Measurements from ENCODE around the gene USP48. TPM values are rescaled to one million over a fixed set of nuclear protein-coding genes. Genes with fewer than 3 reads are reported as not detected.

Gene USP48
- total and polyA plus RNA-seq, 2 of the 13 experiments (the other 11 are each of a cell fraction or from before 2014, with no cell fraction given) = 30.4 to 30.7 TPM

DNA sequence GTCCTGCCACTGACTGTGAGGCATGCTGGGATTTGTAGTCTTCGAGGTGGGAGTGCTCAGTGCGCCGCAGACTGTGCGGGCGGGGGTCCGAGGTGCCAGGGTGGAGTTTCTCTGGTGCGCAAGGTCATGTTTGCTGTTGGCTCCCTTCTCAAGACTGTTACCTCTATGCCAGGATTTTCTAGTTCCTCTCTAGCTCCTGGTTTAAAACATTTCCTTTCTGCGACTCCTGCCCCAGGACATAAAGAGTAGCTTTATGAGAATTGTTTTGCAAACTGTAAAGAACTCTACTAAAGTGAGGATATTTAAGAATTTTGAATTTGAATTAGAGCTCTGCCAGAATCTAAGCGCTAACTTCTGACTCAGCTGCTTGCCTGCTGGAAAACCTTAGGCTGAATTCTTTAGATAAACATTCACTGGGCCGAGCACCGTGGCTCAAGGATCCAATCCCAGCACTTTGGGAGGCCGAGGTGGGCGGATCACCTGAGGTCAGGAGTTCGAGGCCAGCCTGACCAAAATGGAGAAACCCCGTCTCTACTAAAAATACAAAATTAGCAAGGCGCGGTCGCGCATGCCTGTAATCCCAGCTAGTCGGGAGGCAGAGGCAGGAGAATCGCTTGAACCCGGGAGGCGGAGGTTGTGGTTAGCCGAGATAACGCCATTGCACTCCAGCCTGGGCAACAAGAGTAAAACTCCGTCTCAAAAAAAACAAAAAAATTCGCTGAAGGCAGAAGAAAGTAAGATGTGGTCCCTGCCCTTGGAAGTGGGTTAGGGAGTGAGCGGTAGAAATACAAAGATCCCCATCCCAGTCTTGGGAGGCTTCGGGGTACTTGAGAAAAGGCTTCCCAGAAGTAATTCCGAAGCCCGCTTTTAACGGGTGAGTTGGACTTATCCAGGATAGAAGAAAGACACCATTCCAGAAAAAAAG lies 992 bp upstream of the USP48 start (continued):
- TF ChIP-seq ZFP82 (CRISPR knock-in tag; IDR thresholded peaks at IDR 0.05; ENCODE audit: borderline replicate concordance) (peak; percentile 17; the same call in 1 of the 2 replicates), ELF3 (CRISPR knock-in tag; IDR thresholded peaks at IDR 0.05) (peak; percentile 4; the same call in 1 of the 2 replicates), STAG1 (CRISPR knock-in tag; IDR thresholded peaks at IDR 0.05) (no peak), ZNF335 (CRISPR knock-in tag; IDR thresholded peaks at IDR 0.05) (no peak; the same call in 1 of the 2 replicates), RARA (CRISPR knock-in tag; IDR thresholded peaks at IDR 0.05) (0 out of 2 replicates have a peak, but pooled peaks have one; percentile 20), ETV5 (CRISPR knock-in tag; IDR thresholded peaks at IDR 0.05; ENCODE audit: borderline replicate concordance) (no peak; the same call in 1 of the 2 replicates), SKI (IDR thresholded peaks at IDR 0.05; ENCODE audit: partially characterized antibody) (no peak), TBL1XR1 (IDR thresholded peaks at IDR 0.05; ENCODE audit: borderline replicate concordance, low read length, partially characterized antibody) (peak; percentile 63), RAD51 (IDR thresholded peaks at IDR 0.05; ENCODE audit: borderline replicate concordance) (no peak), ZNF12 (CRISPR knock-in tag; IDR thresholded peaks at IDR 0.05) (no peak), ZNF605 (CRISPR knock-in tag; IDR thresholded peaks at IDR 0.05) (peak; percentile 95), CHCHD3 (CRISPR knock-in tag; IDR thresholded peaks at IDR 0.05) (no peak), KDM1A (CRISPR knock-in tag; IDR thresholded peaks at IDR 0.05) (peak; percentile 57; the same call in 1 of the 2 replicates), ZBTB3 (CRISPR knock-in tag; IDR thresholded peaks at IDR 0.05; ENCODE audit: borderline replicate concordance, low read depth) (no peak), ZNF589 (CRISPR knock-in tag; conservative IDR thresholded peaks at IDR 0.05) (0 out of 2 replicates have a peak, but pooled peaks have one; percentile 23), GATAD2A (CRISPR knock-in tag; IDR thresholded peaks at IDR 0.05) (peak; percentile 66; the same call in 1 of the 2 replicates), ZNF552 (CRISPR knock-in tag; IDR thresholded peaks at IDR 0.05; ENCODE audit: borderline replicate concordance) (no peak; the same call in 1 of the 2 replicates), CHD2 (IDR thresholded peaks at IDR 0.05; ENCODE audit: low read depth, low read length) (peak; percentile 68; the same call in 1 of the 2 replicates), ZFP36L2 (CRISPR knock-in tag; IDR thresholded peaks at IDR 0.05) (no peak), CREM (IDR thresholded peaks at IDR 0.05) (no peak; the same call in 1 of the 2 replicates), CREM (CRISPR knock-in tag; IDR thresholded peaks at IDR 0.05) (no peak), ZMYM3 (CRISPR knock-in tag; IDR thresholded peaks at IDR 0.05) (peak; percentile 58; the same call in 1 of the 2 replicates)
- TF ChIP-seq, protein P1, sequence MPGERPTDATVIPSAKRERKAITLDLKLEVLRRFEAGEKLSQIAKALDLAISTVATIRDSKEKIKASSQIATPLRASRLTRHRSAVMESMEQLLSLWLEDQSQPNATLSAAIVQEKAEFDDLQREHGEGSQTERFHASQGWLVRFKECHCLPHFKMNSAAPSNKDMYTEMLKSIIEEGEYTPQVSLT (CRISPR knock-in tag; IDR thresholded peaks at IDR 0.05; ENCODE audit: borderline replicate concordance, low read depth) = 0 out of 2 replicates have a peak, but pooled peaks have one; percentile 52
- TF ChIP-seq, protein P2, sequence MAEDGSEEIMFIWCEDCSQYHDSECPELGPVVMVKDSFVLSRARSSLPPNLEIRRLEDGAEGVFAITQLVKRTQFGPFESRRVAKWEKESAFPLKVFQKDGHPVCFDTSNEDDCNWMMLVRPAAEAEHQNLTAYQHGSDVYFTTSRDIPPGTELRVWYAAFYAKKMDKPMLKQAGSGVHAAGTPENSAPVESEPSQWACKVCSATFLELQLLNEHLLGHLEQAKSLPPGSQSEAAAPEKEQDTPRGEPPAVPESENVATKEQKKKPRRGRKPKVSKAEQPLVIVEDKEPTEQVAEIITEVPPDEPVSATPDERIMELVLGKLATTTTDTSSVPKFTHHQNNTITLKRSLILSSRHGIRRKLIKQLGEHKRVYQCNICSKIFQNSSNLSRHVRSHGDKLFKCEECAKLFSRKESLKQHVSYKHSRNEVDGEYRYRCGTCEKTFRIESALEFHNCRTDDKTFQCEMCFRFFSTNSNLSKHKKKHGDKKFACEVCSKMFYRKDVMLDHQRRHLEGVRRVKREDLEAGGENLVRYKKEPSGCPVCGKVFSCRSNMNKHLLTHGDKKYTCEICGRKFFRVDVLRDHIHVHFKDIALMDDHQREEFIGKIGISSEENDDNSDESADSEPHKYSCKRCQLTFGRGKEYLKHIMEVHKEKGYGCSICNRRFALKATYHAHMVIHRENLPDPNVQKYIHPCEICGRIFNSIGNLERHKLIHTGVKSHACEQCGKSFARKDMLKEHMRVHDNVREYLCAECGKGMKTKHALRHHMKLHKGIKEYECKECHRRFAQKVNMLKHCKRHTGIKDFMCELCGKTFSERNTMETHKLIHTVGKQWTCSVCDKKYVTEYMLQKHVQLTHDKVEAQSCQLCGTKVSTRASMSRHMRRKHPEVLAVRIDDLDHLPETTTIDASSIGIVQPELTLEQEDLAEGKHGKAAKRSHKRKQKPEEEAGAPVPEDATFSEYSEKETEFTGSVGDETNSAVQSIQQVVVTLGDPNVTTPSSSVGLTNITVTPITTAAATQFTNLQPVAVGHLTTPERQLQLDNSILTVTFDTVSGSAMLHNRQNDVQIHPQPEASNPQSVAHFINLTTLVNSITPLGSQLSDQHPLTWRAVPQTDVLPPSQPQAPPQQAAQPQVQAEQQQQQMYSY (CRISPR knock-in tag; IDR thresholded peaks at IDR 0.05) = peak; percentile 93
